DMS79 (cell line): ENCODE measurements around the gene LGALSL.

Experiments used
- DNase-seq: peaks from one replicate; lab custom pipeline; 2025; lab: John Stamatoyannopoulos, UW

LGALSL gene

DNA sequence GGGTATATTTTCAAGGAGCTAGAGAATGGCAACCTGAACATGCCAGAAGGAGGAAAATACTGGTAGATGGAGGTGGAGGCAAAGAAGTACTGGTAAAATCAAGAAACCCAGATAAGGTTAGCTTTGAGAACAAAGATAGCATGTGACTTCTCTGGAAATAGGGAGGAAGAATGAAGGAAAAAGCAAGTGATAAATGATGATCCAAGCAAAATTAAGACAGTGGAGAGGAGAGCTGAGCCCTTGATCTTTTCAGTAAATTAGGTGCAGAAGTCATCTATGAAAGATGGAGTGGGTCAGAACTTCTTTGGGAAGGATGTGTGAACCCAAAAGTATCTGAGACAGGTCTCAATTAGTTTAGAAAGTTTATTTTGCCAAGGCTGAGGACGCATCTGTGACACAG is 44.5 kb downstream of the LGALSL start:
- no peak for DNase-seq

GRCh38 chr2:64500549-64500948 is 46.6 kb downstream of the LGALSL start:
- DNase-seq: no peak

GRCh38 chr2:64501946-64502345 is 48.0 kb downstream of the LGALSL start:
- no peak for DNase-seq

GRCh38 chr2:64502860-64503259 is 48.9 kb downstream of the LGALSL start:
- DNase-seq: no peak

DNA sequence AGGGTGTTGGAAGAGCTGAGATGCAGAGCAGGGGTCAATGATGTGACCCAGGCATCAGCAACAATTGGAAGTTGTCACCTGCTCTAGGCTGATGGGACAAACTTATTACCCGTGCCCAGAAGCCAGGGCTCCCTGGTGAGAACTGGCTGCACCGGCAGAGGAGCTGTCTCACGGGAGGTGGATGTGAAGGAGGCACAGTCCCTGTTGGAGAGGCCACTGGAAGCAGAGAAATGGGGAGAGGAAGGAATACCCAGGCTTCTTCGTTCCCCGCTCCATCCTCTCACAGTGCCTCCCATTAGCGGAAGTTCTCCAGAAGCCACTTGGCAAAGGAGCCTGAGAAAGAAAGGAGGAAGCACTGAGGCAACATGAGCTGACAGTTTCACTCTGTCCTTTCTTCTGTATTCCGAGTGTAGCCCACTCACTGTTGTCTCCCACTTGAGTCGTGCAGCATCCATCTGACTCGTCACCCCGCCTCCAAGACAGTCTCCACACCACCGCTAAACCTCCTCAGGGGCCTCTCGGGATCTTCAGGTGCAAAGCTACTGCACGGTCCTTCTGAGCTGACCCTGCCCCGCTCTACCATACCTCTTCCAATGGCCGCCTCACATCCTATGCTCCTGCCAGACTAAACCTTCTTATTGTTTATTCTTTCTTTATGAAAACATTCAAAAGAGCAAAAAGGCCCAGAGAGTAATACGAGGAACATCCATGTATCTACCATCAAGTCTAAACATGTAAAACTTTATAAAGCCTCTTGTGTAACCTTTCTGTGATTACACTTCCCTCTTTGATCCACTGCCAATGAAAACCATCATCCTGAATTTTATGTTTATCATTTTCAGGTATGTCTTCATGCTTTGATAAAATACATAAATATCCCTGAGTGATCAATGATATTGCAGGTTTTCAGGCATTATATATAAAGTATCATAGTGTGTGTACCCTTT is 51.1 kb downstream of the LGALSL start:
- DNase-seq: no peak

DNA sequence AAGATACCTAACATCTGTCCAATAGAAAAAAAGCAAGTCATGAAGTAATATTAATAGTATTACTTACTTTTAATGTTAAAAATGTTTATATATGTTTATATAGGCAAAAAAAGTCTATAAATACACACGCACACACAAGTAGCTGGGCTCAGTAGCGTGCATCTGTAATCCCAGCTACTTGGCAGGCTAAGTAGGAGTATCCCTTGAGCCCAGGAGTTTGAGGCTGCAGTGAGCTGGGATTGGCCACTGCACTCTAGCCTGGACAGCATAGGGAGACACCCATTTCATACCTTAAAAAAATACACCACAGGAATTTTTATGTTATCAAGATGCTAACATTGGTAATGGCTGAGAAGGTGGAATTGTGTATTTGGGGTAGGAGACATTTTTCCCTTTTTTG is 52.7 kb downstream of the LGALSL start:
- no peak for DNase-seq
